CD14-positive monocyte (primary cell): ENCODE data around the gene TTF2. TPM values are rescaled to one million over a fixed set of nuclear protein-coding genes. Genes with fewer than 3 reads are reported as not detected.

Source experiments
- DNase-seq, 3 donors: peaks; one replicate each; pipeline ENCODE4 v3.0.0-alpha.2; 2011 to 2022
- H2AFZ ChIP-seq: 2 replicates; pipeline ENCODE4 v1.6.0; 2012; ENCODE audit warnings: mild to moderate bottlenecking, low read depth, low read length, inconsistent platforms; ENCODE audit not compliant: insufficient read depth, poor library complexity, severe bottlenecking
- H3K27ac ChIP-seq, 2 donors: 1 replicate in 1 of 2; 2 replicates in 1 of 2; pipeline ENCODE4 v1.5.1; 2012 to 2013; ENCODE audit warnings: low read length in 2 of 2, control low read depth in 1 of 2, inconsistent platforms in 1 of 2, low read depth in 1 of 2, mild to moderate bottlenecking in 1 of 2
- H3K27me3 ChIP-seq, 2 donors: one replicate each; pipeline versions ENCODE4 v1.6.0 to v1.6.1; 2011 to 2013; ENCODE audit warnings: low read length in 2 of 2; ENCODE audit not compliant: control insufficient read depth in 2 of 2, insufficient read depth in 2 of 2
- H3K36me3 ChIP-seq, 2 donors: replicated peaks in 1 of 2; 1 replicate in 1 of 2; 2 replicates in 1 of 2; pipeline versions ENCODE4 v1.5.1 to v1.6.1; 2012 to 2013; ENCODE audit warnings: low read length in 2 of 2, control low read depth in 1 of 2, inconsistent platforms in 1 of 2, mild to moderate bottlenecking in 1 of 2; ENCODE audit not compliant: insufficient read depth in 2 of 2, control insufficient read depth in 1 of 2
- H3K4me1 ChIP-seq, 2 donors: 1 replicate in 1 of 2; 2 replicates in 1 of 2; pipeline versions ENCODE4 v1.5.1 to v1.6.1; 2012 to 2013; ENCODE audit warnings: low read length in 2 of 2, control low read depth in 1 of 2, inconsistent platforms in 1 of 2, mild to moderate bottlenecking in 1 of 2, moderate library complexity in 1 of 2; ENCODE audit not compliant: insufficient read depth in 2 of 2, control insufficient read depth in 1 of 2
- H3K4me2 ChIP-seq: replicated peaks from 2 replicates; pipeline ENCODE3; 2012; ENCODE audit warnings: low read length, moderate library complexity, mild to moderate bottlenecking; ENCODE audit not compliant: poor library complexity, severe bottlenecking; ENCODE audit errors: extremely low read depth
- H3K4me3 ChIP-seq, 3 experiments: fragments of 200-600 bp in 1 of 3; sonication (generic) in 1 of 3; replicated peaks in 1 of 3; 1 replicate in 2 of 3; 2 replicates in 1 of 3; pipeline ENCODE4 v1.5.1; 2011 to 2013; ENCODE audit warnings: low read length in 3 of 3, mild to moderate bottlenecking in 3 of 3, control low read depth in 2 of 3, low read depth in 2 of 3, inconsistent platforms in 1 of 3, moderate library complexity in 1 of 3
- H3K79me2 ChIP-seq: 2 replicates; pipeline ENCODE4 v1.6.0; 2012; ENCODE audit warnings: mild to moderate bottlenecking, control low read depth, inconsistent platforms, low read length, moderate library complexity; ENCODE audit not compliant: insufficient read depth
- H3K9ac ChIP-seq: 2 replicates; pipeline ENCODE4 v1.6.0; 2017; ENCODE audit warnings: low read length, mild to moderate bottlenecking; ENCODE audit not compliant: insufficient read depth, poor library complexity, severe bottlenecking
- H3K9me3 ChIP-seq, 2 donors: replicated peaks in 1 of 2; 1 replicate in 1 of 2; 2 replicates in 1 of 2; pipeline versions ENCODE4 v1.5.1 to v1.6.1; 2012 to 2013; ENCODE audit warnings: low read length in 2 of 2, control low read depth in 1 of 2; ENCODE audit not compliant: control insufficient read depth in 1 of 2, insufficient read depth in 1 of 2
- H4K20me1 ChIP-seq: 2 replicates; pipeline ENCODE4 v1.6.0; 2012; ENCODE audit warnings: mild to moderate bottlenecking, low read length, control low read depth, moderate library complexity; ENCODE audit not compliant: insufficient read depth
- H3K27ac Mint-ChIP-seq, 7 donors: one replicate each; pipeline ENCODE4 v1.8.0; 2020; ENCODE audit warnings: mild to moderate bottlenecking in 7 of 7, mixed read lengths in 7 of 7, moderate library complexity in 6 of 7, inconsistent platforms in 2 of 7
- H3K27me3 Mint-ChIP-seq, 3 donors: one replicate each; pipeline ENCODE4 v1.8.0; 2021 to 2022; ENCODE audit warnings: low read depth in 3 of 3, mild to moderate bottlenecking in 3 of 3, mixed read lengths in 3 of 3, moderate library complexity in 3 of 3, inconsistent platforms in 1 of 3
- H3K36me3 Mint-ChIP-seq, 2 donors: one replicate each; pipeline ENCODE4 v1.8.0; 2020; ENCODE audit warnings: mixed read lengths in 2 of 2, inconsistent platforms in 1 of 2, mild to moderate bottlenecking in 1 of 2
- H3K4me1 Mint-ChIP-seq: one replicate; pipeline ENCODE4 v1.8.0; 2020; ENCODE audit warnings: mild to moderate bottlenecking, mixed read lengths
- H3K4me3 Mint-ChIP-seq, 2 donors: one replicate each; pipeline ENCODE4 v1.8.0; 2020; ENCODE audit warnings: mild to moderate bottlenecking in 2 of 2, mixed read lengths in 2 of 2, moderate library complexity in 1 of 2
- H3K9me3 Mint-ChIP-seq, 7 donors: one replicate each; pipeline ENCODE4 v1.8.0; 2020 to 2022; ENCODE audit warnings: mixed read lengths in 7 of 7, mild to moderate bottlenecking in 6 of 7, moderate library complexity in 6 of 7, inconsistent platforms in 2 of 7
- CTCF ChIP-seq: fragments of 200-600 bp; IDR thresholded peaks from one replicate; pipeline ENCODE4 v1.8.0; 2022; ENCODE audit warnings: antibody characterized with exemption, mild to moderate bottlenecking
- WGBS: methylation state at CpG from one replicate; pipeline ENCODE4 v1.1.5; 2013; ENCODE audit warnings: missing lambda C conversion rate; ENCODE audit not compliant: insufficient coverage; 5-methylcytosine and 5-hydroxymethylcytosine counted together
- intact Hi-C, 2 donors: fragments of 100-400 bp; cut with micrococcal nuclease; formaldehyde crosslinking; loops; one replicate each; pipeline versions ENCODE4 v1.15.0 to v1.15.1; 2023
- polyA plus RNA-seq, 3 donors: library from polyadenylated mRNA; depleted of rRNA in 1 of 3; unstranded in 2 of 3; stranded (reverse) in 1 of 3; fragments of 300-500 nt in 2 of 3; fragments of >200 nt in 1 of 3; fragmentation: Illumina TruSeq in 2 of 3; gene quantifications; 1 replicate in 2 of 3; 2 replicates in 1 of 3; pipeline ENCODE4 v1.2.3, GENCODE V29; 2012 to 2021

Gene TTF2
- polyA plus RNA-seq, 3 donors: 5.6 to 12.9 (median 8.0) TPM

DNA sequence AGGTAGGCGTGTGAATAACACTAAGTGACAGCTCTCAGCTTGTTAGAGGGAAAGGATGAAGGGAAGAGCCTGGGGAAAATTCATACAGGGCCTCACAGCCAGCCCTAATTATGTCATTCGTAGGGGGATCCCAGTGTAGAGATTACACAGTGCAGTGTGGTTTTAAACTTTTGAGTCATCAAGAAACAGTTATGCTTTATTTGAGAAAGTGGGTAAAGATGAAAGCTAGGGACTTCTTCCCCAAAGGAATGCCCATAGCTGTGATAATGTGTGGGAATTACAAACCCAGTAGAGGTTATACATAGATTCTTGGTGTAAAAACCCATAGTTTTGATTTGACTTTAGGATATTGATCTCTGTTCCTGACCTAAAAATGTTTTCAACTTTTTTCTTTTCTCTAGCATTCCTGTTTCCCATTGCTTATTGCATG lies 1.9 kb downstream of the TTF2 start:
- Mint-ChIP-seq H3K4me1 (peaks cover 21% of the 10 kb centered on the region), H3K9me3 (no peaks in the 10 kb centered on the region), H3K27me3 (no peaks in the 10 kb centered on the region), H3K27ac (peak overlapping the region in 2 of 7 donors; percentile 33 to 48), H3K36me3 (peaks cover 24 to 29% of the 10 kb centered on the region in 2 donors), H3K4me3 (no peak overlapping the region)
- 80% methylated on average over 1 of the region's 2 CpGs for WGBS
- no peaks in the 10 kb centered on the region for H3K27me3 ChIP-seq
- H3K9me3 ChIP-seq: no peaks in the 10 kb centered on the region
- peak; percentile 18 to 74 (median 19) for DNase-seq
- no peak for TF ChIP-seq CTCF
- no peak overlapping the region for H3K4me3 ChIP-seq
- no peak overlapping the region for H3K9ac ChIP-seq
- peaks cover 16 to 25% of the 10 kb centered on the region in 2 donors for H3K4me1 ChIP-seq
- intact Hi-C loops: loop anchor here in 1 of 2 donors (5.0 to 10.0 kb wide), 2 partner anchors 60 to 833 kb away; partner anchors contain the start of gene TRIM45
- no peak overlapping the region for H3K4me2 ChIP-seq
- no peak overlapping the region for H3K27ac ChIP-seq
- no peaks in the 10 kb centered on the region for H4K20me1 ChIP-seq
- peaks cover 0 to 44% of the 10 kb centered on the region in 2 donors for H3K36me3 ChIP-seq
- peaks cover 48% of the 10 kb centered on the region for H3K79me2 ChIP-seq
- no peak overlapping the region for H2AFZ ChIP-seq

- Mint-ChIP-seq H3K4me3 (no peak overlapping the region), H3K4me1 (peaks cover 8% of the 10 kb centered on the region), H3K36me3 (peaks cover 37 to 53% of the 10 kb centered on the region in 2 donors), H3K27ac (peak overlapping the region in 1 of 7 donors; percentile 1), H3K27me3 (no peaks in the 10 kb centered on the region), H3K9me3 (no peaks in the 10 kb centered on the region)
- peaks cover 0 to 67% of the 10 kb centered on the region in 2 donors for H3K36me3 ChIP-seq
- H3K4me2 ChIP-seq: no peak overlapping the region
- H3K4me1 ChIP-seq: peaks cover 0 to 2% of the 10 kb centered on the region in 2 donors
- H4K20me1 ChIP-seq: no peaks in the 10 kb centered on the region
- no peaks in the 10 kb centered on the region for H3K27me3 ChIP-seq
- 100% methylated on average over 4 of the region's 6 CpGs for WGBS
- no peak overlapping the region for H3K9ac ChIP-seq
- H3K27ac ChIP-seq: no peak overlapping the region
- intact Hi-C loops: loop anchor here in 1 of 2 donors (10.0 kb wide), 1 partner anchor 828 kb away; no protein-coding TSS in a partner anchor
- TF ChIP-seq CTCF: no peak
- H3K9me3 ChIP-seq: no peaks in the 10 kb centered on the region
- H3K79me2 ChIP-seq: peaks cover 48% of the 10 kb centered on the region
- no peak for DNase-seq
- H3K4me3 ChIP-seq: no peak overlapping the region
- no peak overlapping the region for H2AFZ ChIP-seq
Observed at GRCh38 chr1:117066367-117066766, 6.2 kb downstream of the TTF2 start.
